Measurements from ENCODE around the gene KIAA1671. TPM values are rescaled to one million over a fixed set of nuclear protein-coding genes. Genes with fewer than 3 reads are reported as not detected.

The KIAA1671 gene
- total and polyA plus RNA-seq, 2 of the 13 experiments (the other 11 are each of a cell fraction or from before 2014, with no cell fraction given), result 13.5 to 13.6 TPM

DNA sequence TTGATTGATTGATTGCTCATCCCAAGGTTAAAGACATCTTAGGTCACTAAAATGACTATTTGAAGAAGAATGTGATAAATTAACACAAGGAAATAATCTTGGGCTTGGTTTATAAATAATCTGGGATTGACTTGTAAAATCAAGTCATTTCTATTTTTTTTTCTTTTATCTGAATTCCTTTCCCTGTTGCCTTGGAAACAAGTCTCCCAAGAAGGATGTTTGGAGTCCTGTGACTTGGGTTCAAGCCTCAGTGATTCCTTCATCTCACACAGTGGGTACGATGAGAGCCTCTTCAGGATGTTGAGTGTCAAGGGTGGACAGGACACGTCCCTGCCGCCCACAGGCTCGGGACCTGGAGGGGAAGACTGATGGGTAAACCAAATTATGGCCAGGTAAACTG lies 149.0 kb downstream of the KIAA1671 start:
- CTCF ChIA-PET (ENCODE audit: low intra/inter-chr PET ratio, low total read pairs), result no interaction called here
- Histone ChIP-seq H3K9ac (ENCODE audit: insufficient read depth, low read depth, low read length) (no peak overlapping the region), H2AFZ (ENCODE audit: low read length) (no peak overlapping the region), H4K20me1 (ENCODE audit: insufficient read depth, low read length) (no peaks in the 10 kb centered on the region), H3K4me2 (ENCODE audit: low read depth, low read length) (no peak overlapping the region), H3K4me1 (ENCODE audit: insufficient read depth, low read length) (no peaks in the 10 kb centered on the region), H3K79me2 (ENCODE audit: insufficient read depth, low read length) (no peaks in the 10 kb centered on the region), H3K27ac (ENCODE audit: extremely low read length, insufficient read depth, low read length) (no peak overlapping the region), H3K27me3 (ENCODE audit: control insufficient read depth in 1 of 2, insufficient read depth in 2 of 2, low read length in 2 of 2) (no peaks in the 10 kb centered on the region; a peak in 1 of 5 replicates), H3K4me3 (replicated peaks in 1 of 3; ENCODE audit: insufficient read depth in 1 of 3, low read depth in 2 of 3, low read length in 3 of 3) (no peak overlapping the region), H3K36me3 (replicated peaks in 1 of 2; ENCODE audit: control insufficient read depth in 1 of 2, insufficient read depth in 2 of 2, low read length in 2 of 2) (peaks cover 0 to 1% of the 10 kb centered on the region in 2 experiments; a peak in 1 of 5 replicates), H3K9me3 (ENCODE audit: low read length) (no peaks in the 10 kb centered on the region)
- ATAC-seq (no peak), DNase-seq (ENCODE audit: low spot score) (no peak), FAIRE-seq (no peak)
- POLR2A ChIA-PET, result no interaction called here
- in situ Hi-C loops (cut with HindIII; ENCODE audit: extremely low pct_ligation_motif_present, low pct_unique_long_range_greater_than_20kb) (no loop called here), intact Hi-C loops (cut with micrococcal nuclease; ENCODE audit: unreplicated experiment) (no loop called here)
- no TSS peak for BruUV-seq (replicated peaks)
- no peak for TF ChIP-seq ZNF709 (CRISPR knock-in tag; IDR thresholded peaks at IDR 0.05)
- no peak for TF ChIP-seq MLLT10 (CRISPR knock-in tag; IDR thresholded peaks at IDR 0.05)
- WGBS (ENCODE audit: low lambda C conversion rate), result 76% methylated on average over 4 of the region's 4 CpGs

- H3K9me3 ChIP-seq (ENCODE audit: low read length), result no peaks in the 10 kb centered on the region
- in situ Hi-C loops (cut with HindIII; ENCODE audit: extremely low pct_ligation_motif_present, low pct_unique_long_range_greater_than_20kb) (no loop called here), intact Hi-C loops (cut with micrococcal nuclease; ENCODE audit: unreplicated experiment) (no loop called here)
- H3K36me3 ChIP-seq (replicated peaks in 1 of 2; ENCODE audit: control insufficient read depth in 1 of 2, insufficient read depth in 2 of 2, low read length in 2 of 2), result peaks cover 0 to 1% of the 10 kb centered on the region in 2 experiments; a peak in 1 of 5 replicates
- CTCF ChIA-PET (ENCODE audit: low intra/inter-chr PET ratio, low total read pairs), result no interaction called here
- DNase-seq (ENCODE audit: low spot score) (no peak), FAIRE-seq (no peak), ATAC-seq (no peak)
- no peaks in the 10 kb centered on the region for H3K79me2 ChIP-seq (ENCODE audit: insufficient read depth, low read length)
- no peak overlapping the region for H3K4me2 ChIP-seq (ENCODE audit: low read depth, low read length)
- WGBS (ENCODE audit: low lambda C conversion rate), result 100% methylated on average over 4 of the region's 4 CpGs
- no TSS peak for BruUV-seq (replicated peaks)
- no peaks in the 10 kb centered on the region for H3K4me1 ChIP-seq (ENCODE audit: insufficient read depth, low read length)
- no peak overlapping the region for H3K9ac ChIP-seq (ENCODE audit: insufficient read depth, low read depth, low read length)
- H3K4me3 ChIP-seq (replicated peaks in 1 of 3; ENCODE audit: insufficient read depth in 1 of 3, low read depth in 2 of 3, low read length in 3 of 3), result no peak overlapping the region
- POLR2A ChIA-PET, result no interaction called here
- no peak overlapping the region for H3K27ac ChIP-seq (ENCODE audit: extremely low read length, insufficient read depth, low read length)
- H3K27me3 ChIP-seq (ENCODE audit: control insufficient read depth in 1 of 2, insufficient read depth in 2 of 2, low read length in 2 of 2), result no peaks in the 10 kb centered on the region; a peak in 1 of 5 replicates
- no peak overlapping the region for H2AFZ ChIP-seq (ENCODE audit: low read length)
- no peaks in the 10 kb centered on the region for H4K20me1 ChIP-seq (ENCODE audit: insufficient read depth, low read length)
- TF ChIP-seq YEATS4 (CRISPR knock-in tag; IDR thresholded peaks at IDR 0.05; ENCODE audit: borderline replicate concordance) (no peak), ZNF761 (CRISPR knock-in tag; conservative IDR thresholded peaks at IDR 0.05) (no peak), NFE2L1 (CRISPR knock-in tag; IDR thresholded peaks at IDR 0.05; ENCODE audit: borderline replicate concordance) (no peak), ZSCAN9 (CRISPR knock-in tag; IDR thresholded peaks at IDR 0.05; ENCODE audit: borderline replicate concordance) (no peak), ADNP (CRISPR knock-in tag; IDR thresholded peaks at IDR 0.05) (no peak), PITX1 (CRISPR knock-in tag; IDR thresholded peaks at IDR 0.05) (no peak), KAT8 (CRISPR knock-in tag; IDR thresholded peaks at IDR 0.05) (no peak), TGIF2 (CRISPR knock-in tag; IDR thresholded peaks at IDR 0.05) (no peak), SRSF1 (optimal IDR thresholded peaks at IDR 0.05; ENCODE audit: low read depth, low read length) (no peak), ETV6 (CRISPR knock-in tag; conservative IDR thresholded peaks at IDR 0.05) (no peak)
- TF ChIP-seq, protein P1, sequence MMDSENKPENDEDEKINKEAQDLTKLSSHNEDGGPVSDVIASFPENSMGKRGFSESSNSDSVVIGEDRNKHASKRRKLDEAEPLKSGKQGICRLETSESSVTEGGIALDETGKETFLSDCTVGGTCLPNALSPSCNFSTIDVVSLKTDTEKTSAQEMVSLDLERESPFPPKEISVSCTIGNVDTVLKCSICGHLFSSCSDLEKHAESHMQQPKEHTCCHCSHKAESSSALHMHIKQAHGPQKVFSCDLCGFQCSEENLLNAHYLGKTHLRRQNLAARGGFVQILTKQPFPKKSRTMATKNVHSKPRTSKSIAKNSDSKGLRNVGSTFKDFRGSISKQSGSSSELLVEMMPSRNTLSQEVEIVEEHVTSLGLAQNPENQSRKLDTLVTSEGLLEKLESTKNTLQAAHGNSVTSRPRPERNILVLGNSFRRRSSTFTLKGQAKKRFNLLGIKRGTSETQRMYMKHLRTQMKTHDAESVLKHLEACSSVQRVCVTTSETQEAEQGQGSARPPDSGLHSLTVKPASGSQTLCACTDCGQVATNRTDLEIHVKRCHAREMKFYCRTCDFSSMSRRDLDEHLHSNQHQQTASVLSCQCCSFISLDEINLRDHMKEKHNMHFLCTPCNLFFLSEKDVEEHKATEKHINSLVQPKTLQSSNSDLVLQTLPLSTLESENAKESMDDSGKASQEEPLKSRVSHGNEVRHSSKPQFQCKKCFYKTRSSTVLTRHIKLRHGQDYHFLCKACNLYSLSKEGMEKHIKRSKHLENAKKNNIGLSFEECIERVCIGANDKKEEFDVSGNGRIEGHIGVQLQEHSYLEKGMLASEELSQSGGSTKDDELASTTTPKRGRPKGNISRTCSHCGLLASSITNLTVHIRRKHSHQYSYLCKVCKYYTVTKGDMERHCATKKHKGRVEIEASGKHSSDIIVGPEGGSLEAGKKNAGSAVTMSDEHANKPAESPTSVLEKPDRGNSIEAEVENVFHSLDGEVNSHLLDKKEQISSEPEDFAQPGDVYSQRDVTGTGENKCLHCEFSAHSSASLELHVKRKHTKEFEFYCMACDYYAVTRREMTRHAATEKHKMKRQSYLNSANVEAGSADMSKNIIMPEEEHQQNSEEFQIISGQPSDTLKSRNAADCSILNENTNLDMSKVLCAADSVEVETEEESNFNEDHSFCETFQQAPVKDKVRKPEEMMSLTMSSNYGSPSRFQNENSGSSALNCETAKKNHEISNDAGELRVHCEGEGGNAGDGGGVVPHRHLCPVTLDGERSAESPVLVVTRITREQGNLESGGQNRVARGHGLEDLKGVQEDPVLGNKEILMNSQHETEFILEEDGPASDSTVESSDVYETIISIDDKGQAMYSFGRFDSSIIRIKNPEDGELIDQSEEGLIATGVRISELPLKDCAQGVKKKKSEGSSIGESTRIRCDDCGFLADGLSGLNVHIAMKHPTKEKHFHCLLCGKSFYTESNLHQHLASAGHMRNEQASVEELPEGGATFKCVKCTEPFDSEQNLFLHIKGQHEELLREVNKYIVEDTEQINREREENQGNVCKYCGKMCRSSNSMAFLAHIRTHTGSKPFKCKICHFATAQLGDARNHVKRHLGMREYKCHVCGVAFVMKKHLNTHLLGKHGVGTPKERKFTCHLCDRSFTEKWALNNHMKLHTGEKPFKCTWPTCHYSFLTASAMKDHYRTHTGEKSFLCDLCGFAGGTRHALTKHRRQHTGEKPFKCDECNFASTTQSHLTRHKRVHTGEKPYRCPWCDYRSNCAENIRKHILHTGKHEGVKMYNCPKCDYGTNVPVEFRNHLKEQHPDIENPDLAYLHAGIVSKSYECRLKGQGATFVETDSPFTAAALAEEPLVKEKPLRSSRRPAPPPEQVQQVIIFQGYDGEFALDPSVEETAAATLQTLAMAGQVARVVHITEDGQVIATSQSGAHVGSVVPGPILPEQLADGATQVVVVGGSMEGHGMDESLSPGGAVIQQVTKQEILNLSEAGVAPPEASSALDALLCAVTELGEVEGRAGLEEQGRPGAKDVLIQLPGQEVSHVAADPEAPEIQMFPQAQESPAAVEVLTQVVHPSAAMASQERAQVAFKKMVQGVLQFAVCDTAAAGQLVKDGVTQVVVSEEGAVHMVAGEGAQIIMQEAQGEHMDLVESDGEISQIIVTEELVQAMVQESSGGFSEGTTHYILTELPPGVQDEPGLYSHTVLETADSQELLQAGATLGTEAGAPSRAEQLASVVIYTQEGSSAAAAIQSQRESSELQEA (CRISPR knock-in tag; IDR thresholded peaks at IDR 0.05; ENCODE audit: not compliant biosample characterization), result no peak
These were observed 149.5 kb downstream of the KIAA1671 start for GRCh38 chr22:25101986-25102385.
